Neural crest cell (in vitro differentiated cells): Measurements from ENCODE around the gene WDR5. TPM values are rescaled to one million over a fixed set of nuclear protein-coding genes. Genes with fewer than 3 reads are reported as not detected.
"Not testable (repeated sequence)": the region's sequence is repeated elsewhere in the genome, so short reads cannot be mapped to it uniquely, and the experiment has no call there.

Experiments
- DNase-seq: peaks from one replicate; pipeline ENCODE4 v3.0.0; 2021; ENCODE audit warnings: low read depth, mixed read lengths, low spot score
- H3K27ac Mint-ChIP-seq: one replicate; pipeline ENCODE4 v1.8.0; 2021; ENCODE audit warnings: mild to moderate bottlenecking, mixed read lengths; ENCODE audit not compliant: unreplicated experiment
- H3K27me3 Mint-ChIP-seq: 2 replicates; pipeline ENCODE4 v1.8.0; 2021; ENCODE audit warnings: low read depth, mild to moderate bottlenecking, mixed read lengths
- H3K36me3 Mint-ChIP-seq: 2 replicates; pipeline ENCODE4 v1.8.0; 2021; ENCODE audit warnings: low read depth, mild to moderate bottlenecking, mixed read lengths
- H3K4me1 Mint-ChIP-seq: 2 replicates; pipeline ENCODE4 v1.8.0; 2021; ENCODE audit warnings: mixed read lengths
- H3K4me3 Mint-ChIP-seq: one replicate; pipeline ENCODE4 v1.8.0; 2021; ENCODE audit warnings: mild to moderate bottlenecking, mixed read lengths
- H3K9me3 Mint-ChIP-seq: 2 replicates; pipeline ENCODE4 v1.8.0; 2021; ENCODE audit warnings: mixed read lengths
- long read RNA-seq: library from polyadenylated mRNA; unstranded; transcript quantifications from one replicate; pipeline ENCODE4 v2.0.0, GENCODE V29; 2020
- total RNA-seq: library from RNA; stranded (reverse); gene quantifications from 2 replicates; pipeline ENCODE4 v1.2.1, GENCODE V29; 2021
- TF ChIP-seq, protein P1 (sequence below): fragments of 200-600 bp; sonication (generic); conservative IDR thresholded peaks from 2 replicates; pipeline ENCODE4 v1.5.0; 2021; ENCODE audit warnings: antibody characterized with exemption, mild to moderate bottlenecking

WDR5 gene
- total RNA-seq = 67.2 and 68.2 TPM in 2 replicates
- long read RNA-seq, transcript WDR5-201 (14 exons, 3,151 nt) = major isoform, 6 of 9 reads
- long read RNA-seq, partial matches to known transcripts = 2 of 9 reads
- long read RNA-seq, other reads (novel, unspliced or antisense) = 1 of 9 reads

DNA sequence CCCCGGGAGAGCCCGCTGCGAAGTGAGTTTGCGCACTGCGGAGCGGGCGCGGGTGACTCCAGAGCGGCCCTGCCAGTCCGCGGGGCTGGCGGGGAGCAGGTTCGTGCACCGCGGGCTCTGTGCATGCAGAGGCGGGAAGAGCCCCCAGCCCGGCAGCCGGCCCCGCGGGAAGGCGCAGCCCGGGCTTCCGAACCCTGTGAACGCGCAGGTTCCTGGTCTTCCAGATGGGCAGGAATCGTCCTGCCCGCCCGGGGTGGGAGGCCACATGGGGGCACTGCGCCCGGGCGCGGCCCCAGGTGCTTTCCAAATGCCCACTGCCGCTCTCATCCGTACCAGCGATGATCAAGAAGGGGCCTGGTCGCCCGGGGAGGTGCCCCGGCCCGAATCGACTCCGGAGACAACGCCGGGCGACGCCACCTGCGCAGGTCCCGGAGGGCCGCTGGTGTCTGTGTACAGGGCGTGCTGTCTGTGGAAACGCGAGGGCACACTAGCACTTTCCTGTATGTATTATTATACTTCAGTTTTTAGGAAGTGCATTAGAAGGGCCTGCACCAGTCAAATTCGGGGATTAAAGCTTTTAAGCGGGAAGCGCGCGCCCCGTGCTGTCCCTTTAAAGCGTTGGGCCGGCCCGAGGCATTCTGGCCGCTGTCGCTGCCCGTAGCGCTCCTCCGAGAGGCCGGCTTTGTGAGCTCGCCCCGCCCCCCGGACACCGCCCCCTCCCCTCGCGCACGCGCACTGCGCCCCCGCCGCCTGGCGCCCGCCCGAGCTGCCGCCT is at the start of gene WDR5:
Gene WDR5, plus strand, starts transcription at position 740 of the 775 bp plus-strand sequence. CDS start 3,796 bp downstream, outside the sequence.
- Mint-ChIP-seq H3K27ac (peak within 1 kb of the TSS; percentile 97), H3K4me1 (peaks cover 40% of the 10 kb centered on the region)
- DNase-seq = peak; percentile 90

DNA sequence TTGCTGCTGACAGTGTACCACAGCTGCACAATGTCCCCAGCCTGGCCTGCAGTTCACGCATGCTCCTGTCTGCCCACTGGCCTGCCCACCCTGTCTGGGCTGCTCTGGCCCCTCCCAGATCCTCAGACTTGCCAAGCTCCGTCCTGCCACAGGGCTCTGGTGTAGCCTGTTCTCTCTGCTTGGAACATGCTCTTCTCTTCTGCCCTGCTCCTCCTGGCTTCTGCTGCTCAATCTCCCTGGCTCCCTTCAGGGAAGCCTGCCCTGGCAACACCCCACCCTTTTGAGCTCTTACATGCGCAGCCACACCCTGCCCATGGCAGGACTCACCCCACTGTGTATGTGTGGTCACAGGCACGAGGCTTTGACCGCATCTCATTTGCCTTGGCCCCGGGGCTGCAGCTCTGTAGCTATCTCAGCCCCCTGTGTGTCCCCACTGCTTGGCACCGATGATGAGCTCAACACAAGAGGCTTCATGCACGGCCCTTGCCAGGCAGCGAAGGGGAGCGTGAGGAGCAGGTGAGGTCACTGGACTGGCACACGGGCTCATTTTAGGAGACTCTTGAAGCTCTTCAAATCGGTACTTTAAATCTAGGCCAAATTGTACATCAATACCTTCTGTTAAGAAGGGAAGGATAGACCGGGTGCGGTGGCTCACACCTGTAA is 47.7 kb upstream of the WDR5 start:
- H3K36me3 Mint-ChIP-seq = no peaks in the 10 kb centered on the region
- peak overlapping the region; percentile 62 for H3K27ac Mint-ChIP-seq
- peaks cover 12% of the 10 kb centered on the region for H3K27me3 Mint-ChIP-seq
- H3K4me3 Mint-ChIP-seq = no peak overlapping the region
- TF ChIP-seq, protein P1, sequence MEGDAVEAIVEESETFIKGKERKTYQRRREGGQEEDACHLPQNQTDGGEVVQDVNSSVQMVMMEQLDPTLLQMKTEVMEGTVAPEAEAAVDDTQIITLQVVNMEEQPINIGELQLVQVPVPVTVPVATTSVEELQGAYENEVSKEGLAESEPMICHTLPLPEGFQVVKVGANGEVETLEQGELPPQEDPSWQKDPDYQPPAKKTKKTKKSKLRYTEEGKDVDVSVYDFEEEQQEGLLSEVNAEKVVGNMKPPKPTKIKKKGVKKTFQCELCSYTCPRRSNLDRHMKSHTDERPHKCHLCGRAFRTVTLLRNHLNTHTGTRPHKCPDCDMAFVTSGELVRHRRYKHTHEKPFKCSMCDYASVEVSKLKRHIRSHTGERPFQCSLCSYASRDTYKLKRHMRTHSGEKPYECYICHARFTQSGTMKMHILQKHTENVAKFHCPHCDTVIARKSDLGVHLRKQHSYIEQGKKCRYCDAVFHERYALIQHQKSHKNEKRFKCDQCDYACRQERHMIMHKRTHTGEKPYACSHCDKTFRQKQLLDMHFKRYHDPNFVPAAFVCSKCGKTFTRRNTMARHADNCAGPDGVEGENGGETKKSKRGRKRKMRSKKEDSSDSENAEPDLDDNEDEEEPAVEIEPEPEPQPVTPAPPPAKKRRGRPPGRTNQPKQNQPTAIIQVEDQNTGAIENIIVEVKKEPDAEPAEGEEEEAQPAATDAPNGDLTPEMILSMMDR = no peak
- no peaks in the 10 kb centered on the region for H3K4me1 Mint-ChIP-seq
- H3K9me3 Mint-ChIP-seq = no peaks in the 10 kb centered on the region
- no peak for DNase-seq

More for the DNA sequence above, at the start of gene WDR5:
- Mint-ChIP-seq H3K9me3 (no peaks in the 10 kb centered on the region), H3K36me3 (no peaks in the 10 kb centered on the region), H3K27me3 (no peaks in the 10 kb centered on the region), H3K4me3 (peak within 1 kb of the TSS; percentile 96)
- TF ChIP-seq, protein P1 = peak; percentile 31

DNA sequence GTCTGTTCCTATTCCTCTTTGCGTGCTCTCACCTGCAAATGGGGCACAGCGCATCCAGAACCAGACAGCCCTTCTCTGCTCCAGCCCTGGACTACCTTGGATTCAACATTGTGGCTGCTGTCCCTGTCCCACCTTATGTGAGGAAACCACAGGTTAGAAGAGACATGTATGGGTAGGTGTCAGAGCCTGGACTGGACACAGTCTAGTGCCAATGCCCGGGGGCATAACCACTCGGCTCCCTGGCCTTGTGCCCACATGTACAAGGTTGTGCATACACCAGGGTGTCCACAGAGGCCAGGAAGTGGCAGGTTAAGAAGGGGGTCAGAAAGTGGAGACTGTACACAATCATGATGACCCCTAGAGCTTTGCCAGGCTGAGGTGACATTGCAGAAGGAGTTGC is 45.9 kb upstream of the WDR5 start:
- TF ChIP-seq, protein P1 = no peak
- no peaks in the 10 kb centered on the region for H3K9me3 Mint-ChIP-seq
- no peaks in the 10 kb centered on the region for H3K4me1 Mint-ChIP-seq
- no peak overlapping the region for H3K4me3 Mint-ChIP-seq
- H3K27ac Mint-ChIP-seq = no peak overlapping the region
- H3K36me3 Mint-ChIP-seq = no peaks in the 10 kb centered on the region
- peaks cover 12% of the 10 kb centered on the region for H3K27me3 Mint-ChIP-seq
- DNase-seq = no peak

DNA sequence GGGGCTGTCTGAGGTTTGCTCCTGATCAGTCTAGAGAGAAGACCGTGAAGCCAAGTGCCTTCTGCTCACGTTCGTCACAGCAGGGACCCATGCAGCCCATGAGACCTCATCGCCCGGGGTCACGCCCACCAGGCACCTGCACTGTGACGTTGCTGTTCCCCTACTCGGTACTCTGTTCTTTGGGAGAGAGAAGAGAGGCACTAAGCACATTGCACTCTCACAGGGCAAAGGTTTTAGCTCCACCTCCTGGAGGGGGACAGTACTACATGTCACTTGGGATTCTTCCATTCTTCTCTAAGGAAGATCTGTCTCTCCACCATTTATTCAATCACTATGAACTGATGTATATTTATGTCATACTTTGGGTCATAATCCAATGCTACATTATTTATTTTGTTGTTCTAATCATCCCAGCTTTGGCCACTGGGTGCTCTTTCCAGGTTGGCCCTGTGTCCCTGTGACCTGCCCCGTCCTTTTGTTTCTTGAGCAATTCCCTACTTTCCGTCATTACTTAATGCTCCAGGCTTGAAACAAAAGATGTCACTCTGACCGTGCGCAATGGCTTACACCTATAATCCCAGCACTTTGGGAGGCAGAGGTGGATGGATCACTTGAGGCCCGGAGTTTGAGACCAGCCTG is 36.6 kb upstream of the WDR5 start:
- Mint-ChIP-seq H3K4me1 (no peaks in the 10 kb centered on the region), H3K9me3 (peaks cover 7% of the 10 kb centered on the region), H3K4me3 (no peak overlapping the region), H3K36me3 (no peaks in the 10 kb centered on the region), H3K27me3 (peaks cover 23% of the 10 kb centered on the region), H3K27ac (no peak overlapping the region)
- TF ChIP-seq, protein P1 = peak; percentile 81
- no peak for DNase-seq

DNA sequence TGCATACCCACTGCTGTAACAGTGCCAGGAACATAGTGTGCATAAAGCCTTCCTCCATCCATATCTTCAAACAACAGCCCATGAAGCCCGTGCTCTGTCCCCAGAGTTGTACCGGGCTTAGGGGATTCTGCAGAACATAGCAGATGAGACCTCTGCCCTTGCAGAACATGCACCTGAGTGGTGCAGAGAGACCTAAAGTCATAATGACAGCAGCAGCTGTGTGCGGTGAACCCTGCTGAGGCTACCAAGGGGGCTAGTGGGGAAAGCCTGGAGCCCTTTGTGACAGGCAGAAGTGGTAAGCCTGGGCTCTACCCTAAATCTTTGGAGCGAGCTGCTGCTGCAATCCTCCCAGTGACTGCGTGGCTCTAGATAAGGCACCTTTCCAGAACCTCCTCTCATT is 35.8 kb upstream of the WDR5 start:
- H3K27ac Mint-ChIP-seq = no peak overlapping the region
- no peaks in the 10 kb centered on the region for H3K36me3 Mint-ChIP-seq

DNA sequence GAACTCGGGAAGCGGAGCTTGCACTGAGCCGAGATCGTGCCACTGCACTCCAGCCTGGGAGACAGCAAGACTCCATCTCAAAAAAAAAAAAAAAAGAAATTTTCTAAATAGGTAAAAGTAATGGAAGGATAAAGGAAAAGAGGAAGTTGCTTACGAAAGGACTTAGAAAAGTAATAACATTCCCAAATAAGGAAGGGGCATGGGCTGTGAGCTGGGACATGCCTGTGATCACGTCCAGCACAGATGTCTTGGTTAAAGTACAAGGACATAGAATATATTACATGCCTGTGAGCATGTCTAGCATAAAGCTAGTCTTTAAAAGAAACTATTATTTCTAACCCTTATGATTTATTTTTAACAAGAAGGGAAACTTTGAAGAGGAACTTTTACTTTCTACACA is 34.7 kb upstream of the WDR5 start:
- H3K27me3 Mint-ChIP-seq = peaks cover 22% of the 10 kb centered on the region
- H3K4me1 Mint-ChIP-seq, H3K9me3 Mint-ChIP-seq, H3K27ac Mint-ChIP-seq, H3K4me3 Mint-ChIP-seq, H3K36me3 Mint-ChIP-seq, DNase-seq: not testable (repeated sequence)

More for the DNA sequence above, 35.8 kb upstream of the WDR5 start:
- H3K4me3 Mint-ChIP-seq = no peak overlapping the region
- no peaks in the 10 kb centered on the region for H3K4me1 Mint-ChIP-seq
- TF ChIP-seq, protein P1 = no peak
- H3K27me3 Mint-ChIP-seq = peaks cover 22% of the 10 kb centered on the region
- DNase-seq = no peak
- peaks cover 7% of the 10 kb centered on the region for H3K9me3 Mint-ChIP-seq
